ENCODE measurements around the gene CETP.

The CETP gene

DNA sequence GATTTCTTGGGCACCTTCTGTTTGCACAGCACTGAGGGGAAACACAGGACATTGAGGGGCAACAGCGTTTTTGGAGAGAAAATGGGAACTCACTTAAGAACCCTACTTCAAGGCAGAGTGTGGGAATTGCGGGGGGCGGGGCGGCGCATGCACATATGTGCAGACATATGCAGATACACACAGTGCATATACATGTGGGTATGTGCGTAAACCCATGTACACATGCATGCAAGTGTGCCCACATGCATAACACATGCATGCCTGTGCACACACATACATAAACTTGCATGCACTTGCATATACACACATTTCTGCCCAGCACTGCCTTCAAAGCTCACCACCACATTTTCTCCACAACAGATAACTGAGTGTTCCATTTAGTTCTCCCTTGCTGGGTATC, 60.0 kb downstream of the CETP start:
- TF ChIP-seq, protein P1, sequence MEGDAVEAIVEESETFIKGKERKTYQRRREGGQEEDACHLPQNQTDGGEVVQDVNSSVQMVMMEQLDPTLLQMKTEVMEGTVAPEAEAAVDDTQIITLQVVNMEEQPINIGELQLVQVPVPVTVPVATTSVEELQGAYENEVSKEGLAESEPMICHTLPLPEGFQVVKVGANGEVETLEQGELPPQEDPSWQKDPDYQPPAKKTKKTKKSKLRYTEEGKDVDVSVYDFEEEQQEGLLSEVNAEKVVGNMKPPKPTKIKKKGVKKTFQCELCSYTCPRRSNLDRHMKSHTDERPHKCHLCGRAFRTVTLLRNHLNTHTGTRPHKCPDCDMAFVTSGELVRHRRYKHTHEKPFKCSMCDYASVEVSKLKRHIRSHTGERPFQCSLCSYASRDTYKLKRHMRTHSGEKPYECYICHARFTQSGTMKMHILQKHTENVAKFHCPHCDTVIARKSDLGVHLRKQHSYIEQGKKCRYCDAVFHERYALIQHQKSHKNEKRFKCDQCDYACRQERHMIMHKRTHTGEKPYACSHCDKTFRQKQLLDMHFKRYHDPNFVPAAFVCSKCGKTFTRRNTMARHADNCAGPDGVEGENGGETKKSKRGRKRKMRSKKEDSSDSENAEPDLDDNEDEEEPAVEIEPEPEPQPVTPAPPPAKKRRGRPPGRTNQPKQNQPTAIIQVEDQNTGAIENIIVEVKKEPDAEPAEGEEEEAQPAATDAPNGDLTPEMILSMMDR (IDR thresholded peaks at IDR 0.05; ENCODE audit: low read depth, low read length), result no peak
- no peak for DNase-seq (ENCODE audit: low read depth in 2 of 2)

DNA sequence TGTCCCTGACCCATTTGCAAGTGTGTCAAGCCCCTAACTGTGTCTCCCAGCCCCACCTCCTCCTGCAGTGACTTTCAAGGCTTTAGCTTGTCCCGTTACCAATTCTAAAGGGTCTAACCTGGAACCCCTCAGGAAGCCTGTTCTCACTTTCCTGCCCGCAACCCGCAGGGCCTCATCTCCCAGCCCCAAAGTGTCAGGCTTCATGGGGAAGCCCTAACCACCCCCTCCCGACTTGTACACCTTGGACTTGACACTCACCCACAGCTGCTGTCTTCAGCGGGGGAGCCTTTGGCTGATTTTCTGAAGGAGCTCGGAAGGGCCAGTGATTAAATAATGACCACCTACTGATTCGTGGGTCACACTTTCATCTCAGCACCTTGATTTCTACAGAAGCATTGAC, 60.7 kb downstream of the CETP start:
- no peak overlapping the region for H3K4me3 ChIP-seq (replicated peaks in 1 of 2; ENCODE audit: low read depth in 2 of 2, low read length in 2 of 2)
- no peak for DNase-seq (ENCODE audit: low read depth in 2 of 2)
- TF ChIP-seq, protein P1 (IDR thresholded peaks at IDR 0.05; ENCODE audit: low read depth, low read length), result no peak

More for the DNA sequence above, 60.0 kb downstream of the CETP start:
- no peak overlapping the region for H3K4me3 ChIP-seq (replicated peaks in 1 of 2; ENCODE audit: low read depth in 2 of 2, low read length in 2 of 2)

DNA sequence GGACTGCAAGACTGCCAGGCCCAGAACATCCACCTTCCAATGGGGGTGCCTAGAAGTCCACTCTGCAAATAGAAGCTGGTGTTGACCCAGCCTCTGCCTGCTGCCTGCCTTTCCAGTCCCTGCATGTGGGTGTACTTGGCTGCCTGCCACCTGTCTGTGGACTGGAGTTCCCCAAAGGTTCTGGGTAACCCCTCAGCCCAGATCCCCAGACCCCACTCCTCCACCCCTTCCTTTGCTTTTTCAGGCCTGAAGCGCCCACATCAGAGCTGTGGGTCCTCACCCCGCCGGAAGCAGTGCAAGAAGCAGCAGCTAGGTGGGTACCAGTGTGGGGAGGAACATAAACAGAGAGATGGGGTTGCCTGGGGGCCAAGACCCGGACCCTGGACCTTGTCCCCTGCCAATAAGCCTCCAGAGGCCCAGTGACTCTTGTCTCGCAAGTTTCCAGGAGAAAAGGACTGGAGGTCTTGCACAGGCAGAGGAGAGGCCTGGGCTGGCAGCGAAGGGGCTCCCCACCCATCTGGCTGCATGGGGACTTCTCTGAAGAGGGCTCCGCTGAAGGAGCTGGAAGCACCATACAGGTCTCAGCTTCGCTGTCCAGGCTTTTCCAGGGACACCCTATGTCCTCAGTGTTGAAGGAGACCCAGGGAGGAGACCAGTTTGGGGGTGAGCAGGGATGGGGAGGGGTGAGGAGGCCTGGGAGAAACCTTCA, 61.9 kb downstream of the CETP start:
- TF ChIP-seq, protein P1 (IDR thresholded peaks at IDR 0.05; ENCODE audit: low read depth, low read length), result no peak
- DNase-seq (ENCODE audit: low read depth in 2 of 2), result no peak
- H3K4me3 ChIP-seq (replicated peaks in 1 of 2; ENCODE audit: low read depth in 2 of 2, low read length in 2 of 2), result no peak overlapping the region

DNA sequence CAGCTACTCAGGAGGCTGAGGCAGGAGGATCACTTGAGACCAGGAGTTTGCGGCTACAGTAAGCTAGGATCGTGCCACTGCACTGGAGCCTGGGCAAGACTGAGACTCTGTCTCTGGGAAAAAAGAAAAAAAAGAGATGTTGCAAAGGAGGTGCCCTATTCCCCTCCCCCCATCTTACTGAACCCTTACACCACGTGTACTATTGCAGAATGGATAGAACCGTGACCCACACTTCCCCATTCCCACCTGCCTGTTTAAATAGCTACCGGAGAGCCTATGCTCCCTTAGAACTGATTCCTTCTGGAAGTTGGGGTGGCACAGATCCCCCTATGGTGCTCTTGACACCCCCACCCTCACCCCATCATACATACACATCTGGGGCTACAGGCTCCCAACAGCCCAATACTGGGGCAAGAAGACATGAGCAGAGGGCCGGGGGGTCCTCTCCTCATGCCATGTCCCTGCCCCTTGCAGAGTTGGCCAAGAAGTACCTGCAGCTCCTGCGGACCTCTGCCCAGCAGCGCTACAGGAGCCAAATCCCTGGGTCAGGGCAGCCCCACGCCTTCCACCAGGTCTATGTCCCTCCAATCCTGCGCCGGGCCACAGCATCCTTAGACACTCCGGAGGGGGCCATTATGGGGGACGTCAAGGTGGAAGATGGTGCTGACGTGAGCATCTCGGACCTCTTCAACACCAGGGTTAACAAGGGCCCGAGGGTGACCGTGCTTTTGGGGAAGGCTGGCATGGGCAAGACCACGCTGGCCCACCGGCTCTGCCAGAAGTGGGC, 63.3 kb downstream of the CETP start:
- TF ChIP-seq, protein P1 (IDR thresholded peaks at IDR 0.05; ENCODE audit: low read depth, low read length), result no peak
- DNase-seq (ENCODE audit: low read depth in 2 of 2), result no peak
- H3K4me3 ChIP-seq (replicated peaks in 1 of 2; ENCODE audit: low read depth in 2 of 2, low read length in 2 of 2), result no peak overlapping the region

DNA sequence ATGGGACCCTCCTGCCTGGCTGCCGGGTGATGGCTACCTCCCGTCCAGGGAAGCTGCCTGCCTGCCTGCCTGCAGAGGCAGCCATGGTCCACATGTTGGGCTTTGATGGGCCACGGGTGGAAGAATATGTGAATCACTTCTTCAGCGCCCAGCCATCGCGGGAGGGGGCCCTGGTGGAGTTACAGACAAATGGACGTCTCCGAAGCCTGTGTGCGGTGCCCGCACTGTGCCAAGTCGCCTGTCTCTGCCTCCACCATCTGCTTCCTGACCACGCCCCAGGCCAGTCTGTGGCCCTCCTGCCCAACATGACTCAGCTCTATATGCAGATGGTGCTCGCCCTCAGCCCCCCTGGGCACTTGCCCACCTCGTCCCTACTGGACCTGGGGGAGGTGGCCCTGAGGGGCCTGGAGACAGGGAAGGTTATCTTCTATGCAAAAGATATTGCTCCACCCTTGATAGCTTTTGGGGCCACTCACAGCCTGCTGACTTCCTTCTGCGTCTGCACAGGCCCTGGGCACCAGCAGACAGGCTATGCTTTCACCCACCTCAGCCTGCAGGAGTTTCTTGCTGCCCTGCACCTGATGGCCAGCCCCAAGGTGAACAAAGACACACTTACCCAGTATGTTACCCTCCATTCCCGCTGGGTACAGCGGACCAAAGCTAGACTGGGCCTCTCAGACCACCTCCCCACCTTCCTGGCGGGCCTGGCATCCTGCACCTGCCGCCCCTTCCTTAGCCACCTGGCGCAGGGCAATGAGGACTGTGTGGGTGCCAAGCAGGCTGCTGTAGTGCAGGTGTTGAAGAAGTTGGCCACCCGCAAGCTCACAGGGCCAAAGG, 64.4 kb downstream of the CETP start:
- DNase-seq (ENCODE audit: low read depth in 2 of 2), result no peak
- TF ChIP-seq, protein P1 (IDR thresholded peaks at IDR 0.05; ENCODE audit: low read depth, low read length), result no peak
- no peak overlapping the region for H3K4me3 ChIP-seq (replicated peaks in 1 of 2; ENCODE audit: low read depth in 2 of 2, low read length in 2 of 2)

DNA sequence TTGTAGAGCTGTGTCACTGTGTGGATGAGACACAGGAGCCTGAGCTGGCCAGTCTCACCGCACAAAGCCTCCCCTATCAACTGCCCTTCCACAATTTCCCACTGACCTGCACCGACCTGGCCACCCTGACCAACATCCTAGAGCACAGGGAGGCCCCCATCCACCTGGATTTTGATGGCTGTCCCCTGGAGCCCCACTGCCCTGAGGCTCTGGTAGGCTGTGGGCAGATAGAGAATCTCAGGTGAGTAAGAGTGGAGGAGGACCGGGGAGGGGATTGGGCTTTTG, 65.0 kb downstream of the CETP start:
- TF ChIP-seq, protein P1 (IDR thresholded peaks at IDR 0.05; ENCODE audit: low read depth, low read length), result no peak
- no peak overlapping the region for H3K4me3 ChIP-seq (replicated peaks in 1 of 2; ENCODE audit: low read depth in 2 of 2, low read length in 2 of 2)
- DNase-seq (ENCODE audit: low read depth in 2 of 2), result no peak
